HEK293T (cell line): ENCODE results near the gene GAL3ST2.
"Not testable (repeated sequence)": the region's sequence is repeated elsewhere in the genome, so short reads cannot be mapped to it uniquely, and the experiment has no call there.

ENCODE experiments used
- ARNT ChIP-seq: fragments of 450-650 bp; IDR thresholded peaks from 2 replicates; pipeline ENCODE4 v1.6.1; 2017; ENCODE audit warnings: mild to moderate bottlenecking
- CTBP1 ChIP-seq: fragments of 450-650 bp; IDR thresholded peaks from 2 replicates; pipeline ENCODE4 v1.6.1; 2016; ENCODE audit warnings: borderline replicate concordance
- ELF4 ChIP-seq: fragments of 450-650 bp; IDR thresholded peaks from 2 replicates; pipeline ENCODE4 v1.6.1; 2017; ENCODE audit warnings: antibody characterized with exemption
- FOXK2 ChIP-seq: fragments of 450-650 bp; IDR thresholded peaks from 2 replicates; pipeline ENCODE4 v1.6.1; 2016; ENCODE audit warnings: mild to moderate bottlenecking
- FOXM1 ChIP-seq: fragments of 450-650 bp; IDR thresholded peaks from 2 replicates; pipeline ENCODE4 v1.6.1; 2017; ENCODE audit warnings: mild to moderate bottlenecking, borderline replicate concordance
- HDGF ChIP-seq: fragments of 450-650 bp; IDR thresholded peaks from 2 replicates; pipeline ENCODE4 v1.6.1; 2017; ENCODE audit warnings: antibody characterized with exemption, borderline replicate concordance
- LEF1 ChIP-seq: fragments of 450-650 bp; IDR thresholded peaks from 2 replicates; pipeline ENCODE4 v1.6.1; 2017; ENCODE audit warnings: mild to moderate bottlenecking, borderline replicate concordance
- NFRKB ChIP-seq: fragments of 450-650 bp; IDR thresholded peaks from 2 replicates; pipeline ENCODE4 v1.6.1; 2016; ENCODE audit warnings: mild to moderate bottlenecking, moderate library complexity
- SP1 ChIP-seq: fragments of 450-650 bp; IDR thresholded peaks from 2 replicates; pipeline ENCODE4 v1.6.1; 2017
- SUZ12 ChIP-seq: fragments of 450-650 bp; IDR thresholded peaks from 2 replicates; pipeline ENCODE4 v1.6.1; 2016; ENCODE audit warnings: mild to moderate bottlenecking
- TARDBP ChIP-seq: fragments of 450-650 bp; IDR thresholded peaks from 2 replicates; pipeline ENCODE4 v1.6.1; 2016

DNA sequence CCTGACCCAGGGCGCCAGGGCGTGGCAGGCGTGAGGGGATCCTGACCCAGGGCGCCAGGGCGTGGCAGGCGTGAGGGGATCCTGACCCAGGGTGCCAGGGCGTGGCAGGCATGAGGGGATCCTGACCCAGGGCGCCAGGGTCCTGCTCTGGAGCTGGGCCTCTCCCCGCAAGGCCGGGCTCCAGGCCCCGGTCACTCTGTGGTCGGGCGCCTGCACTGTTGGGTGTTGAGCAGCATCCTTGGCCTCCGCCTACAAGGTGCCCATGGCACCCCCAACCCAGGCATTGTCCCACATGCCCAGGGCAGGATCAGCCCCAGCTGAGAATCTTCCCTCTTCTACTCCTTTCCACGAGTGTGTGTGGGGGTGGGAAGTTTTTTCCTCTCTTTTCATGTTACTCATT lies 33.6 kb upstream of the GAL3ST2 start:
- not testable (repeated sequence) for TF ChIP-seq SP1, LEF1, TARDBP, HDGF, CTBP1, ELF4, FOXK2, FOXM1, SUZ12, ARNT, NFRKB
